ENCODE measurements around the gene TIMM10B. TPM values are rescaled to one million over a fixed set of nuclear protein-coding genes. Genes with fewer than 3 reads are reported as not detected.
"Not testable (repeated sequence)": the region's sequence is repeated elsewhere in the genome, so short reads cannot be mapped to it uniquely, and the experiment has no call there.

TIMM10B gene
- total RNA-seq, 2 donors from 2014 or later = 33.6 to 34.9 TPM

- intact Hi-C loops (cut with DNase I) = no loop called here
- DNase-seq (ENCODE audit: low spot score) = no peak
These were observed 16.0 kb downstream of the TIMM10B start, which contains the start of gene DNHD1 for GRCh38 chr11:6497069-6497839. Gene DNHD1 (plus strand): TSS chr11:6497280. CDS start chr11:6498216, 936 bp downstream.

GRCh38 chr11:6498121-6498520 lies 16.8 kb downstream of the TIMM10B start:
- intact Hi-C loops (cut with DNase I) = no loop called here
- peak; percentile 84 for DNase-seq (ENCODE audit: low spot score)

GRCh38 chr11:6498544-6498943 lies 17.2 kb downstream of the TIMM10B start:
- DNase-seq (ENCODE audit: low spot score) = no peak
- intact Hi-C loops (cut with DNase I) = no loop called here

DNA sequence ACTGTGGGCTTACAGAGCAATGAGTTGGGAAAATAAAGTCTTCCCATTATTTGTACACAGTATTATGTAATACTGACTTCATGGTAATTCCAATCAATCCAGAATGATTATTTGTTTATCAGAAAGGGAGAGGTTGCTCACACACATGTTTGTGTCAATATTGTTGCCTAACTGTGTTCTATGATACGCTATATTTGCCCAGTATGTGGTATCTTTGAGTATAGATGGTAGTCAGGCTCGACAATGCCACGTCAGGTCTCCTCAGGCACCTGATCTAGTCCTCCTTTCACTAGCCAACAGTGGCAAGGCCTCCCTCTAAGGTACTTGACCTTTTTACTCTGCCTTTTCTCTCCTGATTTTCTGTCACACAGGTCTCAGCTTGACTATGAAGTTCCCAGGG lies 21.1 kb downstream of the TIMM10B start:
- DNase-seq (ENCODE audit: low spot score) = no peak
- intact Hi-C loops (cut with DNase I) = loop anchor here in 1 of 2 donors (10.0 kb wide), 1 partner anchor 118 kb away; no protein-coding TSS in a partner anchor

- DNase-seq (ENCODE audit: low spot score) = no peak
- intact Hi-C loops (cut with DNase I) = loop anchor here in 1 of 2 donors (10.0 kb wide), 1 partner anchor 119 kb away; no protein-coding TSS in a partner anchor
These were observed 22.9 kb downstream of the TIMM10B start for GRCh38 chr11:6504166-6504565.

DNA sequence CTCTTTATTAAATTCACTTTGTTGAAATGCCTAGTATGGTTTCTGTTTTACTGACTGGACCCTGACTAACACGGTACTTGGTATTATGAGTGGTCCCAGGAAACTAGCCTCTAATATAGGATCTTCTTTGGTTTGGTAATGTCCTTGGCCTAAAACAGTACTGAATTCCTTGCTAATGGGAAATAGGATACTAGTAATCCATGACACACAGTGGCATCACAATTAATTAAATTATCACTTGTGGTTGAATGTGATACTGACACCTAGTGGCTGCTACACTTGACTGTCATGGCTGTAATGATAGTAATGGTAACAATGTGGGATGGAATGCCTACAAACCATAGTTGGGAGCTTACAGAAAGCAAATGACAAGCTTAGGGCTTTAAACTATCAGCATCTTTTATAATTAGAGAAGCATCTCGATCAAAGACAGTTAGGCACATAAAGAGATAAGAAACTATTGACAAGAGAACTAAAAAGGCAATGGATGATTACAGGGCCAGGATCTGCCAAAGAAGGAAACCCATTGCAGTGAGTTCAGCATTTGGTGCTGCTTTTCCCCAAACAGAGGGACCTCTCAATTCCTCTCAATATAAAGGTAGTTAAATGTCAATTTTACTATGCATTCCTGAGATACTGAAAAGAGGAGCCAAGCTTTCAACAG lies 24.4 kb downstream of the TIMM10B start:
- DNase-seq (ENCODE audit: low spot score) = no peak
- intact Hi-C loops (cut with DNase I) = loop anchor here in 1 of 2 donors (10.0 kb wide), 1 partner anchor 121 kb away; no protein-coding TSS in a partner anchor

- intact Hi-C loops (cut with DNase I) = no loop called here
- no peak for DNase-seq (ENCODE audit: low spot score)
These were observed 35.6 kb downstream of the TIMM10B start for GRCh38 chr11:6516865-6517264.

DNA sequence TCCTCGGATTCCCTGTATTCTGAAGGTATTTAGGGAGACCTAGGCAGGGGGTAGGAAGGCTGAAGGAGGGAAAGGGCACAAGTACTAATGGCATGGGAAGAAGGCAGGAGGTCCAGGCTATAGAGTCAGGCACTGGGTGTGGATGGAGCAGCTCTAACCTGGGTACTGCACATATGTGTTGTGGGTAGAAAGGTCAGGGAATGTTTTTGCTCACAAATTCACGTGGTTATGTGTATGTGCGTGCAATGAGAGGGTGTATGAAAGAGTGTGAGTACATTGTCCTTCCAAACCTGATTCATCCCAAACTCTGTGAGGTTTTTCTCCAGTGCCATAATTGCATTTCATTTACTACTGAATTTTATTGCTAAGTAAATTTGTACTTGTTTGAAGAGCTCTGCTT lies 39.0 kb downstream of the TIMM10B start:
- DNase-seq (ENCODE audit: low spot score) = no peak
- intact Hi-C loops (cut with DNase I) = no loop called here

DNA sequence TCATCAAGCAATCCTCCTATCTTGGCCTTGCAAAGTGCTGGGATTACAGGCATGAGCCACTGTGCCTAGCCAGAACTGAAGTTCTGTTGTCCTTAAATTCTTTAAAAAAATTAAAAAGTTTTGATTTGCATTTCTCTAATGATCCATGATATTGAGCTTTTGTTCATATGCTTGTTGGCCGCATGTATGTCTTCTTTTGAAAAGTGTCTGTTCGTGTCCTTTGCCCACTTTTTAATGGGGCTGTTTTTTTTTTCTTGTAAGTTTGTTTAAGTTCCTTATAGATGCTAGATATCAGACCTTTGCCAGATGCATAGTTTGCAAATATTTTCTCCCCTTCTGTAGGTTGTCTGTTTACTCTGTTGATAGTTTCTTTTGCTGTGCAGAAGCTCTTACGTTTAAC lies 40.6 kb downstream of the TIMM10B start:
- DNase-seq (ENCODE audit: low spot score); intact Hi-C loops (cut with DNase I): not testable (repeated sequence)

DNA sequence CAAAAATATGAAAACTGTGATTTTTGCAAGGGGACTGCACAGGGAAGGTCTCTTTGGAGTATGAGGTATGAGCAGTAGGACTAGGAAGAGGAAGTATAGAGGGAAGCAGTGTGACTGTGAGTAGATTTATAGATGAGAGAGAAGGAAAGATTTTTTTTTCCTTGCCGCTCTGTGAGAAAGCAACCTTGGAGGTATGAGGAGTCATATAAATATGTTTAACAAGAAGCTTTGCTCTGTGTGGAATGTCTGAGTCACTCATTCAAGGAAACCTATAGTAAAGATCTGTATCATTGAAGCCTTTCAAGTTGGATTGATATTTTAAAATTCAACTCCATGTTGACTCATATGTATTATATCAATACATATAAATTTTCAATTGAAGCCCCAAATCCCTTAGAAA lies 42.0 kb downstream of the TIMM10B start:
- intact Hi-C loops (cut with DNase I) = no loop called here
- no peak for DNase-seq (ENCODE audit: low spot score)

DNA sequence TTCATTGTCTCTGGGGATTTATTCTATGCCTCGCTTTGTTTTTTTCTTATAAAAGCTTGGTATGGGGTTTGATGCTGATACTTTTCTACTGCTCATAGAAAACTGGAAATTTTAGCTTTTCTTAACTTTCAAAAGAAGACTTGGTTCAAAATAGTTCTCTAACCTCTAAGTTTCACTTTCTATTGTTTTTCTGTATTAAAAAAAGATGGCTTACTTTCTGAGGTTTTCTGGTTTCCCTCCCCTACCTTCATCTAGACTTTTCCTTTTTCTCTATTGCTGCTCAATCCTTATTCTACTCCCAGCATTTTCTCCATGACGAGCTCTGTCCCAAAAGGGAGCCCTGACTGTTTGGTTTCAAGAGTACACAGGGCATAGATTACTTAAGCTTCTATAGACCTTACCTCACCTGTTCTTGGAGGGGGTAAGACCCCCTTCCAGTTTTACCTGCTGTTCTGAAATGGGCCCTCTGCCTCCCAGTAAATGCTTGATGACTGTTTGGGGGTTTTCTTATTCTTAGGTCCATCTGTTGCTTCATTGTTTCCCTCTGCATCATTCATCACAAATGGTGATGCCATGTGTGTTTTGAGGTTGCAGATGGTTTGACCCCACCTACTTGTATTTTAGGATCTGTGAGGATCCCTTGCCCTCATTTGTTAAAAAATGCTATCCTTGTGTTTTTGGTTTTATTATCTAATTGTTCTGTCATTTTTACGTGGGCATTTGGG lies 45.3 kb downstream of the TIMM10B start:
- intact Hi-C loops (cut with DNase I) = no loop called here
- DNase-seq (ENCODE audit: low spot score) = no peak

DNA sequence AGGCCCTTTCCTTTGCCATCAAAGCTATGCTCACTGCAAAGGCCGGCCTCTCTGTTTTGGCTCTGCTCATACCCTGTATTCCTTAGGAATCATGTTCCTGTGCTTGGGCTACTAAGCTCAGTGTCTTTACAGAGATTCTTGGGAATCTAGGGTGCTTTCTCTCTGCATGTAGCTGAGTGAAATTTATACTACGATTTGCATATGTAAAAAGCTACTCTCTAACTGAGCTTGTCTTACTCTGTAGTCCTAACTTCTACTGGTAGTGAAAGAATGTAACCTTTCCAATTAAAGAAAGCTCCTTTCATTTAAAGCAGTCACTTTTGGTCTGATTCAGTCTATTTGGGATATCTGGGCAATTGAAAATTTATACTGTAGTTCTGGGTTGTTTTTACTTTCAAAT lies 48.0 kb downstream of the TIMM10B start:
- intact Hi-C loops (cut with DNase I) = no loop called here
- DNase-seq (ENCODE audit: low spot score) = no peak

DNA sequence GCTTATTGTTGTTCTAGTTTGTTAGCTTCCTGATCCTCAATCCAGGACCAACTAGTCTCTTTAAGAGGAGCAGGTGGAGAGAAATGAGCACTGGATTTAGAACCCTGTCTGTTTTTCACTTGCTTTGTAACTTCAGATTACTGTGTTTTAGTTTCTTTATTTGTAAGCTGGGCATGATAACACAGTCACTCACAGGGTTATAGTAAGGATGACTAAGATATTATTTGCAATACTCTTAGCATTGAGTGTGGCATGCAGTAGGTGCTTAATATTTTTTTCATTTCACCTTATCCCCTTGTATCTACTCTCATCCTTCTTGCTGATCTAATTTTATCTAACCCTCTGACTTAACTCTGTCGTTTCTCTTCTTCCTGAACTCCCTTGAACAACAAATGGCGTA lies 49.5 kb downstream of the TIMM10B start:
- DNase-seq (ENCODE audit: low spot score) = no peak
- intact Hi-C loops (cut with DNase I) = loop anchor here (10.0 kb wide), 1 partner anchor 154 kb away; the partner anchor contains the start of gene MRPL17 (in 2 of the 2)

DNA sequence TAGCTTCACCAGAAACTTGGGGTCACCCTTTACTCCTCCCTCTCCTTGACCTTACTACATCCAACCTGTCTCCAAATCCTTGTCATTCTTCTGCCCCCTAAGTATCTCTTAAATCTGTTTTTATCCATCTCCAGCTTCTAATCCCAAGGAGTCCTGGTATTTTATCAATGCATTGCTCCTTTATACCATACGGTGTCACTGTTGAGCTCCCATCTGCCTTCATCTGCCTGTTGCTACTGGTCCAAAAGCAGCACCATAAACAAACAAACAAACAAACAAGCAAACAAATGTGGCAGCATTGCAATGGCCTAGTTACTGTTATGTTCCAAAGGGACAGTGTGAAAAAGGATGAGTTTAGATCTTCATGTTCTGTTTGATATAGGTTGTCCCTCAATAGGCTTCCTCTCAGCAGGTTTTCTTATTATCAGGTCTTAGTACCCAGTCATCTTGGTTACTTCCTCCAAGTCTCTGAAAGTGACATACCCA lies 50.0 kb downstream of the TIMM10B start:
- intact Hi-C loops (cut with DNase I) = loop anchor here (10.0 kb wide), 1 partner anchor 153 kb away; the partner anchor contains the start of gene MRPL17 (in 2 of the 2)
- DNase-seq (ENCODE audit: low spot score) = no peak

Other genes starting within 250 kb of the TIMM10B start
- gene FHIP1B, start 246.9 kb upstream of the TIMM10B start, total RNA-seq = 10 to 100 TPM; 20.5 to 20.6 TPM
- not detected for gene CNGA4, start 242.4 kb upstream of the TIMM10B start, total RNA-seq
- gene CCKBR, start 221.7 kb upstream of the TIMM10B start, total RNA-seq = not detected
- 100 to 1,000 TPM; 156 to 166 TPM for gene CAVIN3, start 161.0 kb upstream of the TIMM10B start, total RNA-seq
- 10 to 100 TPM; 35.4 to 51.6 TPM for gene SMPD1, start 91.0 kb upstream of the TIMM10B start, total RNA-seq
- 10 to 100 TPM; 43.6 to 65.3 TPM for gene APBB1, start 62.4 kb upstream of the TIMM10B start, total RNA-seq
- 1 to 10 TPM; 1.2 to 1.7 TPM for gene HPX, start 40.5 kb upstream of the TIMM10B start, total RNA-seq
- gene TRIM3, start 7.6 kb upstream of the TIMM10B start, total RNA-seq = 10 to 100 TPM; 22.0 to 23.2 TPM
- gene ARFIP2, start 170 bp upstream of the TIMM10B start, total RNA-seq = 10 to 100 TPM; 27.4 to 29.2 TPM
- gene DNHD1, start 15.8 kb downstream of the TIMM10B start, total RNA-seq = 10 to 100 TPM in 1 of 2 donors, 1 to 10 TPM in 1; 9.3 to 10.3 TPM
- gene RRP8, start 122.1 kb downstream of the TIMM10B start, total RNA-seq = 10 to 100 TPM; 16.6 to 17.6 TPM
- 100 to 1,000 TPM; 340 to 384 TPM for gene ILK, start 122.3 kb downstream of the TIMM10B start, total RNA-seq
- gene TAF10, start 130.7 kb downstream of the TIMM10B start, total RNA-seq = 100 to 1,000 TPM in 1 of 2 donors, 10 to 100 TPM in 1; 85.9 to 107 TPM
- 100 to 1,000 TPM in 1 of 2 donors, 10 to 100 TPM in 1; 80.9 to 137 TPM for gene TPP1, start 137.9 kb downstream of the TIMM10B start, total RNA-seq
- 10 to 100 TPM; 28.9 to 42.3 TPM for gene DCHS1, start 174.3 kb downstream of the TIMM10B start, total RNA-seq
- gene MRPL17, start 201.8 kb downstream of the TIMM10B start, total RNA-seq = 10 to 100 TPM; 25.6 to 28.2 TPM

Measured in posterior vena cava (tissue), 2 donors.